Lung microvascular endothelial cell (primary cell): ENCODE data around the gene FRMD5. TPM values are rescaled to one million over a fixed set of nuclear protein-coding genes. Genes with fewer than 3 reads are reported as not detected.
"Not testable (repeated sequence)": the region's sequence is repeated elsewhere in the genome, so short reads cannot be mapped to it uniquely, and the experiment has no call there.

Experiments used
- DNase-seq, 2 donors: peaks; one replicate each; pipeline versions ENCODE4 v3.0.0 to v3.0.0-alpha.2; 2010; ENCODE audit warnings: low read depth in 2 of 2
- total RNA-seq: library from RNA; depleted of rRNA; stranded (reverse); fragments of >200 nt; gene quantifications from 2 replicates; pipeline ENCODE4 v1.2.1, GENCODE V29; 2014

Gene FRMD5
- total RNA-seq, 1 donor from 2014 or later, result 0.99 TPM

DNA sequence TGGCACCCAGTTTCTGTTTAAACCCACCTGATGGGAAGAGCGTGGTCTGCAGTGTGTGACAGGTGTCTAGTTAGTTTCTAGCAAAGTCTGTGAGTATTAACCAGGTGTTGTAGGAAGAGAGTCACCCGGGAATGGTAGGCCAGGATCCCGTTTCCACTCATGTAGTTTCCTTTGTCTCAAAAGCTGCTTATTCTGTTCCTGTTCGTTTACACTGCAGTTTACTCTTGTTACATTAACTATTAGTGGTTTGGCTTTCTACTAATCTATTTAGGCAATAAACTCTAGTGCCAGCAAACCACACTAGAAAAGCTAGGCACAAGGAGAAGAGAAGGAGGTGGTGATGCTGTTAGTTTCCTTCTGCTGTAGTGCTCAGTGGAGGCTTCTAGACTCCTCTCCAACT lies 335.5 kb downstream of the FRMD5 start:
- no peak for DNase-seq

DNA sequence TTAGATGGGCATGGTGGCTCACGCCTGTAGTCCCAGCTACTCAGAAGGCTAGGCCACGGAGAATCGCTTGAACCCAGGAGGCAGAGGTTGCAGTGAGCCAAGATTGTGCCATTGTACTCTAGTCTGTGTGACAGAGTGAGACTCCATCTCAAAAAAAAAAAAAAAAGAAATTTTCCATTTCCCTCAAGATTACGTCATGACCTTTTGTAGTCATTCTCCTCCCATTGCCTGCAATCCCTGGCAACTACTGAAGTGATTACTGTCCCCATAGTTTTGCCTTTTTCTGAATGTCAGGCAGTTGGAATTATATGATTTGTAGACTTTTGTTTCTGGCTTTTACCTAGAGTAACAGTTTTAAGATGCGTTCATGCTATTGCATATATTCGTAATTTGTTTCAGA lies 340.3 kb downstream of the FRMD5 start:
- DNase-seq, result peak in 1 of 2 donors; percentile 7

DNA sequence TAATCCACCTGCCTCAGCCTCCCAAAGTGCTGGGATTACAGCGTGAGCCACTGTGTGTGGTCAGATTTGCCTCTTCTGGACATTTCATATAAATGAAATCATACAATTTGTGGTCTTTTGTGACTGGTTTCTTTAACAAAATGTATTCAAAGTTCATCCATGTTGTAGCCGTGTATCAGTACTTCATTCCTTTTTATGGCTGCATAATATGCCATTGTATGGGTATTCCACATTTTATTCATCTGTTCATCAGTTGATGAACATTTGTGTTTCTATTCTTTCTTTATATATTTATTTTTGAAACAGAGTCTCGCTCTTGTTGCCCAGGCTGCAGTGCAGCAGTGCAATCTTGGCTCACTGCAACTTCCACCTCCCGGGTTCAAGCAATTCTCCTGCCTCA lies 342.5 kb downstream of the FRMD5 start:
- DNase-seq, result no peak

DNA sequence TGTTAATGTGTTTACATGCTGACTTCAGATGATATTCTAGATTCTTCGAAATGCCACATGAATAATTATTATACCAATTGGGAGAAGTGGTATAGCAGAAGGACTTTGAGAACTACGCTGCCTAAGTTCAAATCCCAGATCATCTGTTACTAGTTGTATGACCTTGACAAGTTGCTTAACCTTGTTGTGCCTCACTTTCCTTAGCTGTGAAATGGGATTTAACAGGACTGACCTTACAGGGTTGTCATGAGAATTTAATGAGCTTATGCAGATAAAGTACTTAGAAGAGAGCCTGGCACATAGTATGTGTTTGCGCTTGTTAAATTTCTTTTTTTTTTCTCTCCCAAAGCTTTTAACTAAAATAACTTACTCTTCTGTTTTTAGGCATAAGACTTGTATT lies 343.8 kb downstream of the FRMD5 start:
- no peak for DNase-seq

DNA sequence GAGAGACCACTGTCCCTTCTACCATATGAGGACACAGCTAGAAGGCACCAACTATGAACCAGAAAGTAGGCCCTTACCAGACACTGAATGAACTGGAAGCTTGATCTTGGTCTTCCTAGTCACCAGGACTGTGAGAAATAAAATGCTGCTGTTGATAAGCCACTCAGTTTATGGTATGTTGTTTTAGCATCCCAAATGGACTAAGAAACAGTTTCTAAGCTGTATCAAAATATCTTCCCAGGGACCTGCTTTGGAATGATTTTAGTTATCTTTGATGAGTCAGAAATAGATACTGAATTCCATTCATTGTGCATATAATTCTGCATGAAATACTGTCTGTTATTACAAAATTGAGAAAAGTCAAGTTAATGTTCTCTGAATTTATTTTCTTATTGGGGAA lies 349.6 kb downstream of the FRMD5 start:
- DNase-seq, result no peak

DNA sequence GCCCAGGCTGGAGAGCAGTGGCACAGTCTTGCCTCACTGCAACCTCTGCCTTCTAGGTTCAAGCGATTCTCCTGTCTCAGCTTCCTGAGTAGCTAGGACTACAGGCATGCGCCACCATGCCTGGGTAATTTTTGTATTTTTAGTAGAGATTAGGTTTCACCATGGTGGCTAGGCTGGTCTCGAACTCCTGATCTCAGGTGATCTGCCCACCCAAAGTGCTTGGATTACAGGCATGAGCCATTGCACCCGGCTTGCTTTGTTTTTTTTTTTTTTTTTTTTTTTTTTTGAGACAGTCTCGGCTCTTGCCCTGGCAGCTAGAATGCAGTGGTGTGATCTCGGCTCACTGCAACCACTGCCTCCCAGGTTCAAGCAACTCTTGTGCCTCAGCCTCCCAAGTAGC lies 362.6 kb downstream of the FRMD5 start:
- not testable (repeated sequence) for DNase-seq

DNA sequence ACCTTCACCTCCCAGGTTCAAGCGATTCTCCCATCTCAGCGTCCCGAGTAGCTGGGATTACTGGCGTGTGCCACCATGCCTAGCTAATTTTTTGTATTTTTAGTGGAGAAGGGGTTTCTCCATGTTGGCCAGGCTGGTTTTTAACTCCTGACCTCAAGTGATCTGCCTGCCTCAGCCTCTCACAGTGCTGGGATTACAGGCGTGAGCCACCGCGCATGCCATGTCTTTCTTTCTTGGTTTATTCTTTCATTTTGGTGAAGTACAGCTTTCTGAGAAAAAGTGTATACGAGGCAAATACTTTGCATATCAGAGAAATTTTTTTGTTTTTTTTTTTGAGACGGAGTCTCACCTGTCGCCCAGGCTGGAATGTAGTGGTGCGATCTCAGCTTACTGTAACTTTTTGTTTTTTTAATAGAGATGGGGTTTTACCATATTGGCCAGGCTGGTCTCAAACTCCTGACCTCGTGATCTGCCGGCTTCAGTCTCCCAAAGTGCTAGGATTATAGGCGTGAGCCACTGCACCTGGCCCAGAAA lies 363.5 kb downstream of the FRMD5 start:
- not testable (repeated sequence) for DNase-seq

DNA sequence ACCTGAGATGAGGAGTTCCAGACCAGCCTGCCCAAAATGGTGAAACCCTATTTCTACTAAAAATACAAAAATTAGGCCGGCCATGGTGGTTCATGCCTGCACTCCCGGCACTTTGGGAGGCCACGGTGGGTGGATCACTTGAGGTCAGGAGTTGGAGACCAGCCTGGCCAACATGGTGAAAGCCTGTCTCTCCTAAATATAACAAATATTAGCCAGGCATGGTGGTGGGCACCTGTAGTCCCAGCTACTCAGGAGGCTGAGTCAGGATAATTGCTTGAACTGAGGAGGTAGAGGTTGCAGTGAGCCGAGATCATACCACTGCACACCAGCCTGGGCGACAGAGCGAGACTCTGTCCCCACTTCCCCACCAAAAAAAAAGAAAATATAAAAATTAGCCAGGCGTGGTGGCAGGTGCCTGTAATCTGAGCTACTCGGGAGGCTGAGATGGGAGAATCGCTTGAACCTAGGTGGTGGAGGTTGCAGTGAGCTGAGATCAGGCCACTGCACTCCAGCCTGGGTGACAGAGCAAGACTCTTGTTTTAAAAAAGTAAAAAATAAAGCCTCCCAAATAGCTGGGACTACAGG lies 364.3 kb downstream of the FRMD5 start:
- not testable (repeated sequence) for DNase-seq

DNA sequence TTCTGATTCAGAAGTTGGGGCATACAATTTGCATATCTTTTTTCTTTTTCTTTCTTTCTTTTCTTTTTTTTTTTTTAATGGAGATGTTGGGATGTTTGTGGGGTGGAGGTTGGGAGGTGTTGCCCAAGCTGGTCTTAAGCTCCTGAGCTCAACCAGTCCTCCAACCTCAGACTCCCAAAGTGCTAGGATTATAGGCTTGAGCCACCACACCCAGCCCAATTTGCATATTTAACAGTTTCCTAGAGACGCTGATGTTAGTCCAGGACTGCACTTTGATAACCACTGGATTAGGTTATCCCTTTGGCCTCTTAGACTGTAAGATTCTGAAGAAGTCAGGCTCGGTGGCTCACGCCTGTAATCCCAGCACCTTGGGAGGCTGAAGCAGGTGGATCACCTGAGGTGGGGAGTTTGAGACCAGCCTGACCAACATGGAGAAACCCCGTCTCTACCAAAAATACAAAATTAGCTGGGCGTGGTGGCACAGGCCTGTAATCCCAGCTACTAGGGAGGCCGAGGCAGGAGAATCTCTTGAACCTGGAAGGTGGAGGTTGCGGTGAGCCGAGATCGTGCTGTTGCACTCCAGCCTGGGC lies 365.0 kb downstream of the FRMD5 start:
- not testable (repeated sequence) for DNase-seq

DNA sequence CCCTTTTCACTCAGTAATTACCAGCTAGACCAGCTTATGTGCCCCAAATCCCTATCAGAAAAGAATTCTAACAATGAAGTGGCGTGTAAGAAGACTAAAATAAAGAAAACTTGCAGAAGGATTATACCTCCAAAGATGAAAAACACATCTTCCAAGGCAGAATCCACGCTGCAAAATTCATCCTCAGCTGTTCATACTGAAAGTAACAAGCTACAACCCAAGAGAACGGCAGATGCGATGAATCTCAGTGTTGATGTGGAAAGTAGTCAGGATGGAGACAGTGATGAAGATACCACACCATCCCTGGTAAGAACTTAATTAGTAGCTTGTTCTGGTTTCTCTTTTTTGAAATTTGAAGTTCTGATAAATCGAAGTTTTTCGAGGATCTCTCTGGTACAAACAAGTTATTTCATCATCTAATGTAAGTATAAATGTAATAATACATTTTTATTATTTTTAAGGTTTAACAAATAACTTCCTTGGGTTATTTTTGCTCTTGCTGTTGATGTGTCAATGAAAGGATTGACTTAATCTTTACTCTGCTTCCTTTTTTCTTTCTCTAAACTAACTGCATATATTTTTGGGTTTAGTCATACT lies 366.9 kb downstream of the FRMD5 start:
- DNase-seq, result peak in 1 of 2 donors; percentile 16

DNA sequence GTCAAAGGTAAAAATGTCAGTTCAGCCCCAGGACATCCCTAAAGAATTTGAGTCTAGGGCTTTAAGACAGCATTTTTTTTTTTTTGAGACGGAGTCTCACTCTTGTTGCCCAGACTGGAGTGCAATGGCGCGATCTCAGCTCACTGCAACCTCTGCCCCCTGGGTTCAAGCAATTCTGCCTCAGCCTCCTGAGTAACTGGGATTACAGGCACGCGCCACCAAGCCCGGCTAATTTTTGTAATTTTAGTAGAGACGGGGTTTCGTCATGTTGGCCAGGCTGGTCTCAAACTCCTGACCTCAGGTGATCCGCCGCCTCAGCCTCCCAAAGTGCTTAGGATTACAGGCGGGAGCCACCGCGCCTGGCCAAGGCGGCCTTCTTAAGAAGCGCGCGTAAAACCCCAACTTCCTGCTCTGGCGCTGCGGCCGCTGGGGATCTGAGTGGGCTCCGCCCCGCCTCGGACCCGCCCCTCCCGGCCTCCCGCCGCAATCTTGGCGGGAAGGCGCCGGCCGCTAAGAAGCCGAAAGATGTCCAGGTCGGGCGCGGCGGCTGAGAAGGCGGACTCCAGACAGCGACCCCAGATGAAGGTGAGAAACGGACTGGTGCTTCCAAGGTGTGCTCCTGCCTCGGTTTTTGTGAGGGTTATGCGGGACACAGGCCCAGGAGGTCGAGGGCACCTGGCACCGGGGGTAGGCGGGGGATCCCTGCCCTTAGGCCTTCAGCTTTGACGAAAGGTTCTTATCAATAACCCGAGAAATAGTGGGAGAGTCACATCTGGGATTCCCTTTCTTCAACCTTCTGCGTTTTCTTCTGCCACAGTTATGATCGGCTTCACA lies 368.3 kb downstream of the FRMD5 start, which contains the start of gene WDR76:
Gene WDR76 (plus strand): TSS at position 495 of the 834 bp plus-strand sequence. CDS start 31 bp downstream, at position 526.
- DNase-seq, result peak; percentile 37 to 87

DNA sequence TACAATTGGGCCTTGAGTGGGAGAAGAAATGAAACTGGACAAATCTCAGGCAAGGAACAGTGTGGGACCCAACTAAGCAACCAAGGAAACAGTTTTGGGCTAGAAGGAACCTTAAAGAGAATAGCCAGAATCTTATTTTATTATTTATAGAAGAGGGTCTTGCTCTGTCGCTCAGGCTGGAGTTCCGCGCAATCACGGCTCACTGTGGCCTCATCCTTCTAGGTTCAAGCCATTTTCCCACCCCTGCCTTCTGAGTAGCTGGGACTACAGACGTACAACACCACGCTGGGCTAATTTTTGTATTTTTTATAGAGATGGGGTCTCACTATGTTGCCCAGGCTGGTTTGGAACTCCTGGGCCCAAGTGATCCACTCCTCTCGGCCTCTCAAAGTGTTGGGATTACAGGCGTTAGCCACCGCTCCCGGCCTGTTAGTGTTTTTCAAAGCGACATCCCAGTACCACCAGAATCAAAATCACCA lies 369.0 kb downstream of the FRMD5 start:
- DNase-seq, result no peak

DNA sequence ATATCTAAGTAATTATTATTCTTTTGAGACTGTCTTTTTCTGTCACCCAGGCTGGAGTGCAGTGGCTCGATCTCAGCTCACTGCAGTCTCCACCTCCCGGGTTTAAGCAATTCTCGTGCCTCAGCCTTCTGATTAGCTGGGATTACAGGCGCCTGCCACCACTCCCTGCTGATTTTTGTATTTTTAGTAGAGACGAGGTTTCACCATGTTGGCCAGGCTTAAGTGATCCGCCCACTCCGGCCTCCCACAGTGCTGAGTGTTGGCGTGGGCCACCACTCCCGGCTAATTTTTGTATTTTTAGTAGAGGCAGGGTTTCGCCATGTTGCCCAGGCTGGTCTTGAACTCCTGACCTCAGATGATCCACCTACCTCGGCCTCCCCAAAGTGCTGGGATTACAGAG lies 369.8 kb downstream of the FRMD5 start:
- not testable (repeated sequence) for DNase-seq

DNA sequence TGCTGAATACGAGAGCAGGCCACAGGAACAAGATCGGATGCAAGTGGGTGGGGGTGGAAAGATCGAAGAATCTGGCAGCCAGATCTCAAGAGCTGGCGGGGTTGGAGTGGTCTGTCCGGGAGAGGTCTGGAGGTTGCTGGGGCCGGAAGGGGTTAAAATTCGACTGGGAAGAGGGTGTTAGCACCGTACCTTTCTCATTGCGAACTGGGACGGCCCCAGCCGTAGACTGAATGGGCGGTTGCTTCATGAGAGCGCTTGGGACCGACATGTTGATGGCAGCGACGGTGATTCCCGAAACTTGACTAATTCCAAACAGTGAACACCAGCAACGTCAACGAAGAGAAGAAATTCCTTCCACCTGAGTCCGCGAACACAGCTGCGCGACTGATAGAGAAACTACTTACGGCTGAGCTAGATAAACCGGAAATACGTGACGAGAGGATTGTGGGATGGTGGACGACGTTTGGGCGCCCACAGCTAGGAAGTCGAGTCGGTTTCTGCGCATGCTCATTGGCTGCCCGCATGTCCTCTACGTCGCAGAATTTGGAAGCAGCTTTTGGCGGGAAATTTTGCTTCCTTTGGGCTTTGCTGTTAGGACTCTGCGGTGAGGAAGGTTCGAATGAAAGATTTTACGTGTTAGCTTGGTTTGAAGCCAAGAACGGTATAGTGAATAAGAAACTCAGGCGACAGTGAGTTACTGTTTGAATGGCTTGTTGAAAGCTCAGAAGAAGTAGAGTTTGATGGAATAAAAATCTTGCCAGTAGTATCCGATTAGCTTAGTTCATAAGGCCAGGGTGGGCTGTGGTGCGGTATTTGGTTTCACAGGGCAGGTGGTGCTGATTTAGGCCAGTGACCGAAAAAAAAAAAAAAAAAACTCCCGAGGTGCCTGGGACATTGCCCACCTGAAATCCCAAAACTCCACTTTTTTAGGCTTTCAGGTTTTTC lies 370.5 kb downstream of the FRMD5 start, which contains the start of gene MFAP1:
Gene MFAP1 (minus strand): TSS at position 389 of the 945 bp plus-strand sequence. CDS start 121 bp downstream, at position 268.
- peak; percentile 98 for DNase-seq

DNA sequence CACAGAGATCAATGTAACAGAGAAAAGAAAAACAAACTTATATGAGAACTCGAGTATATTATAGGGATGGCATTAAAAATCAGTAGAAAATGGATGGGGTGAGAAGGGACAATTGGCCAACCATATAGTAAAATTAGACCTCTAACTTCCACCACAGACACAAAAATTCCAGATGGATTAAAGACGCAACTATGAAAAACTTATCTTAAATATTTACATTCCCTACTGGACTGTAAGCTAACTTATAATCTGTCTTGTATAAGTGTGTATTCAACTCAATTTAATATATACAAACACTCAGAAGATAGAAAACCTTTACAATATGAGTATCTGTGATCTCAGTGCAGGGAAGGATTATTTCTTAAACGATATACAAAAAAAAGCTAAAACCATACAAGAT lies 373.6 kb downstream of the FRMD5 start:
- no peak for DNase-seq

Other genes with a start within 250 kb of the FRMD5 start
- 43.8 and 64.1 TPM in 2 replicates for gene GOLM2, start 93.4 kb upstream of the FRMD5 start, total RNA-seq
- gene CTDSPL2, start 232.4 kb upstream of the FRMD5 start, total RNA-seq, result 50.6 and 73.8 TPM in 2 replicates